ENCODE data around the gene GGCX.

Gene GGCX

GRCh38 chr2:85534881-85535280 lies 26.4 kb downstream of the GGCX start:
- no peak overlapping the region for H3K4me3 ChIP-seq (replicated peaks in 1 of 2; ENCODE audit: low read depth in 2 of 2, low read length in 2 of 2)
- TF ChIP-seq CTCF (IDR thresholded peaks at IDR 0.05; ENCODE audit: low read depth, low read length), result no peak
- DNase-seq (ENCODE audit: low read depth in 2 of 2), result no peak

GRCh38 chr2:85534099-85534498 lies 27.2 kb downstream of the GGCX start:
- H3K4me3 ChIP-seq (replicated peaks in 1 of 2; ENCODE audit: low read depth in 2 of 2, low read length in 2 of 2), result no peak overlapping the region
- no peak for TF ChIP-seq CTCF (IDR thresholded peaks at IDR 0.05; ENCODE audit: low read depth, low read length)
- no peak for DNase-seq (ENCODE audit: low read depth in 2 of 2)

- no peak for TF ChIP-seq CTCF (IDR thresholded peaks at IDR 0.05; ENCODE audit: low read depth, low read length)
- no peak for DNase-seq (ENCODE audit: low read depth in 2 of 2)
- no peak overlapping the region for H3K4me3 ChIP-seq (replicated peaks in 1 of 2; ENCODE audit: low read depth in 2 of 2, low read length in 2 of 2)
Observed at GRCh38 chr2:85531589-85531988, 29.7 kb downstream of the GGCX start.

- TF ChIP-seq CTCF (IDR thresholded peaks at IDR 0.05; ENCODE audit: low read depth, low read length), result no peak
- H3K4me3 ChIP-seq (replicated peaks in 1 of 2; ENCODE audit: low read depth in 2 of 2, low read length in 2 of 2), result no peak overlapping the region
- DNase-seq (ENCODE audit: low read depth in 2 of 2), result no peak
Observed at GRCh38 chr2:85529809-85530208, 31.5 kb downstream of the GGCX start.

- no peak overlapping the region for H3K4me3 ChIP-seq (replicated peaks in 1 of 2; ENCODE audit: low read depth in 2 of 2, low read length in 2 of 2)
- no peak for TF ChIP-seq CTCF (IDR thresholded peaks at IDR 0.05; ENCODE audit: low read depth, low read length)
- no peak for DNase-seq (ENCODE audit: low read depth in 2 of 2)
Observed at GRCh38 chr2:85528355-85528754, 32.9 kb downstream of the GGCX start.

- H3K4me3 ChIP-seq (replicated peaks in 1 of 2; ENCODE audit: low read depth in 2 of 2, low read length in 2 of 2), result no peak overlapping the region
- no peak for DNase-seq (ENCODE audit: low read depth in 2 of 2)
- no peak for TF ChIP-seq CTCF (IDR thresholded peaks at IDR 0.05; ENCODE audit: low read depth, low read length)
Observed at GRCh38 chr2:85527787-85528186, 33.5 kb downstream of the GGCX start.

- TF ChIP-seq CTCF (IDR thresholded peaks at IDR 0.05; ENCODE audit: low read depth, low read length), result no peak
- DNase-seq (ENCODE audit: low read depth in 2 of 2), result no peak
- H3K4me3 ChIP-seq (replicated peaks in 1 of 2; ENCODE audit: low read depth in 2 of 2, low read length in 2 of 2), result no peak overlapping the region
Observed at GRCh38 chr2:85525567-85525966, 35.7 kb downstream of the GGCX start.
